MM.1S (cell line): ENCODE data around the gene DRAM1.
"Not testable (repeated sequence)": the region's sequence is repeated elsewhere in the genome, so short reads cannot be mapped to it uniquely, and the experiment has no call there.

Experiments used
- DNase-seq: peaks from one replicate; pipeline ENCODE4 v3.0.0-alpha.2; 2015
- H2AFZ ChIP-seq: fragments of 300-600 bp; sonication (generic); 2 replicates; pipeline ENCODE4 v1.6.0; 2016; ENCODE audit warnings: antibody characterized with exemption, low read length
- H3F3A ChIP-seq: fragments of 300-600 bp; sonication (generic); 2 replicates; pipeline ENCODE4 v1.6.1; 2016; ENCODE audit warnings: mild to moderate bottlenecking, antibody characterized with exemption, low read length, moderate library complexity, mixed read lengths; ENCODE audit not compliant: insufficient read depth
- H3K27ac ChIP-seq: fragments of 300-600 bp; sonication (generic); 2 replicates; pipeline ENCODE4 v1.5.1; 2016; ENCODE audit warnings: mild to moderate bottlenecking, low read length
- H3K27me3 ChIP-seq: fragments of 300-600 bp; sonication (generic); replicated peaks from 2 replicates; pipeline ENCODE4 v1.6.0; 2016; ENCODE audit warnings: low read length; ENCODE audit not compliant: insufficient read depth
- H3K36me3 ChIP-seq: fragments of 300-600 bp; sonication (generic); replicated peaks from 2 replicates; pipeline ENCODE4 v1.6.1; 2016; ENCODE audit warnings: mild to moderate bottlenecking, low read length, mixed read lengths; ENCODE audit not compliant: insufficient read depth
- H3K4me1 ChIP-seq: fragments of 300-600 bp; sonication (generic); 2 replicates; pipeline ENCODE4 v1.6.1; 2016; ENCODE audit warnings: low read length, mixed read lengths
- H3K4me2 ChIP-seq: fragments of 300-600 bp; sonication (generic); 2 replicates; pipeline ENCODE4 v1.6.0; 2016; ENCODE audit warnings: low read depth, low read length
- H3K4me3 ChIP-seq: fragments of 300-600 bp; sonication (generic); 2 replicates; pipeline ENCODE4 v1.5.1; 2016; ENCODE audit warnings: low read length, mixed read lengths
- H3K79me2 ChIP-seq: fragments of 300-600 bp; sonication (generic); 2 replicates; pipeline ENCODE4 v1.6.1; 2016; ENCODE audit warnings: mixed run types, low read length, mixed read lengths
- H3K9ac ChIP-seq: fragments of 300-600 bp; sonication (generic); 2 replicates; pipeline ENCODE4 v1.6.1; 2016; ENCODE audit warnings: low read length, mixed read lengths
- H3K9me2 ChIP-seq: fragments of 300-600 bp; sonication (generic); replicated peaks from 2 replicates; pipeline ENCODE4 v1.6.1; 2016; ENCODE audit warnings: mild to moderate bottlenecking, low read length, mixed read lengths; ENCODE audit not compliant: insufficient read depth
- H3K9me3 ChIP-seq: fragments of 300-600 bp; sonication (generic); replicated peaks from 2 replicates; pipeline ENCODE4 v1.6.1; 2016; ENCODE audit warnings: mild to moderate bottlenecking, low read length, mixed read lengths; ENCODE audit not compliant: insufficient read depth
- H4K20me1 ChIP-seq: fragments of 300-600 bp; sonication (generic); 2 replicates; pipeline ENCODE4 v1.6.1; 2016; ENCODE audit warnings: mild to moderate bottlenecking, low read length, moderate library complexity, mixed read lengths; ENCODE audit not compliant: insufficient read depth
- EZH2 ChIP-seq: fragments of 300-600 bp; sonication (generic); optimal IDR thresholded peaks from 2 replicates; pipeline ENCODE3; 2017; ENCODE audit warnings: low read depth, mild to moderate bottlenecking, antibody characterized with exemption, low read length, mixed read lengths
- EZH2phosphoT487 ChIP-seq: fragments of 300-600 bp; sonication (generic); IDR thresholded peaks from 2 replicates; pipeline ENCODE4 v1.6.1; 2018; ENCODE audit warnings: antibody characterized with exemption, low read length
- TF ChIP-seq, protein P1 (sequence below): fragments of 300-600 bp; sonication (generic); IDR thresholded peaks from 2 replicates; pipeline ENCODE4 v1.5.1; 2016; ENCODE audit warnings: antibody characterized with exemption, low read length, mixed read lengths

Gene DRAM1

DNA sequence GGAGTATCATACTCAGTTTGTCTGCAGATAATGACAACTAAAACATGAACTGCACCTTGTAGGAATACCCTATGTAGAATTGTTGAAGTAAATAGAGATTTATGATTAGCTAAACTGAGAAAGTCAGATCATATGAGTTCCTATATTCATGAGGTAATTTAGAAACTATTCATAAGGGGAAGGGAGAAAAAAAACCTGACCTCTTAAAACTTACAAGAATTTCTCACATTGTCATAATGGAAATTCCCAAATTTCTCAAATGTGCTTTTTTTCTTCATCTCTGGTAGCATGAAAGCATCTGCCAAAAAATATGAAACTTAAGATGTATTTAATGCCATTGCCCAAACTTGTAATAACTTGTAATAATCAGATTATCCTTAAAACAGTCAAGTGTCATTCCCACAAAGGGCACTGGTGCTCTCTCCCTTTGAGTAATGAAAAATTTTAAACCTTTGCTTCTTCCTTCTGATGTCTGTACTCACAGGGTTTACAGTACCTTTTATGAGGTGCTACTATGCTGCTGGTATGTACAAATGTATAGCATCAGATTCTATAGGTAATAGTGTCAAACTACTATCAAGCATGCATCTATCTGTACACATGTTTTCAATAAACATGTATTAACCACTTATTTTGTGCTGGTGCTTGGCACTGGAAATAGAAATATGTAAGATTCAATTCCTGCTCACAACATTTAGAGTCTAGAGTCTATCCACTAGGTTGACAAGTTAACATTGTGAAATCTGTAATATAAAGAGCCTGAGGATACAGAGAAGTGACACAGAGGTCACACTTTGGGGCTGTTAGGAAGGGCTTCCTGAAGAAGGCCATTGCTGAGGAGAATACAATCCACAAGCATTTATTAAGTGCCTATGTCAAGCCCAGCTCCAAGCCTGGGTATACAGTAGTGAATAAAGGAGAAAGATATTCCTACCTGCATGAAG, 17.4 kb upstream of the DRAM1 start:
- no peak overlapping the region for H3K9ac ChIP-seq
- no peak for DNase-seq
- no peaks in the 10 kb centered on the region for H3K79me2 ChIP-seq
- no peaks in the 10 kb centered on the region for H3K36me3 ChIP-seq
- H3K9me2 ChIP-seq: no peaks in the 10 kb centered on the region
- H3K27ac ChIP-seq: no peak overlapping the region
- H4K20me1 ChIP-seq: no peaks in the 10 kb centered on the region
- no peak overlapping the region for H2AFZ ChIP-seq
- no peaks in the 10 kb centered on the region for H3K27me3 ChIP-seq
- H3K4me1 ChIP-seq: no peaks in the 10 kb centered on the region
- H3K9me3 ChIP-seq: no peaks in the 10 kb centered on the region
- H3F3A ChIP-seq: no peaks in the 10 kb centered on the region
- no peak overlapping the region for H3K4me3 ChIP-seq
- H3K4me2 ChIP-seq: no peak overlapping the region
- TF ChIP-seq EZH2phosphoT487 (no peak), EZH2 (no peak)
- TF ChIP-seq, protein P1, sequence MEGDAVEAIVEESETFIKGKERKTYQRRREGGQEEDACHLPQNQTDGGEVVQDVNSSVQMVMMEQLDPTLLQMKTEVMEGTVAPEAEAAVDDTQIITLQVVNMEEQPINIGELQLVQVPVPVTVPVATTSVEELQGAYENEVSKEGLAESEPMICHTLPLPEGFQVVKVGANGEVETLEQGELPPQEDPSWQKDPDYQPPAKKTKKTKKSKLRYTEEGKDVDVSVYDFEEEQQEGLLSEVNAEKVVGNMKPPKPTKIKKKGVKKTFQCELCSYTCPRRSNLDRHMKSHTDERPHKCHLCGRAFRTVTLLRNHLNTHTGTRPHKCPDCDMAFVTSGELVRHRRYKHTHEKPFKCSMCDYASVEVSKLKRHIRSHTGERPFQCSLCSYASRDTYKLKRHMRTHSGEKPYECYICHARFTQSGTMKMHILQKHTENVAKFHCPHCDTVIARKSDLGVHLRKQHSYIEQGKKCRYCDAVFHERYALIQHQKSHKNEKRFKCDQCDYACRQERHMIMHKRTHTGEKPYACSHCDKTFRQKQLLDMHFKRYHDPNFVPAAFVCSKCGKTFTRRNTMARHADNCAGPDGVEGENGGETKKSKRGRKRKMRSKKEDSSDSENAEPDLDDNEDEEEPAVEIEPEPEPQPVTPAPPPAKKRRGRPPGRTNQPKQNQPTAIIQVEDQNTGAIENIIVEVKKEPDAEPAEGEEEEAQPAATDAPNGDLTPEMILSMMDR: no peak

DNA sequence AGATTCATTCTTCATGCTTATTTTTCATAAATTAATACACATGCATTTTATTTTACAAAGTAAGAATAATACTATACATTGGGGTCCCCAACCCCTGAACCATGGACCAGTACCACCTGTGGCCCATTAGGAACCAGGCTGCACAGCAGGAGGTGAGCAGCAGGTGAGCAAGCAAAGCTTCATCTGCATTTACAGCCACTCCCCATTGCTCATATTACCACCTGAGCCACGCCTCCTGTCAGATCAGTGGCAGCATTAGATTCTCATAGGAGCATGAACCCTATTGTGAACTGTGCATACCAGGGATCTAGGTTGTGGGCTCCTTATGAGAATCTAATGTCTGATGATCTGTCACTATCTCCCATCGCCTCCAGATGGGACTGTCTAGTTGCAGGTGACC, 15.7 kb upstream of the DRAM1 start:
- not testable (repeated sequence) for H3K9ac ChIP-seq, H3K9me2 ChIP-seq, H3K4me2 ChIP-seq, H3K79me2 ChIP-seq, H3K36me3 ChIP-seq, H3K27ac ChIP-seq, H3F3A ChIP-seq, H4K20me1 ChIP-seq, DNase-seq, H3K9me3 ChIP-seq, H3K4me1 ChIP-seq, H2AFZ ChIP-seq, H3K4me3 ChIP-seq, H3K27me3 ChIP-seq

DNA sequence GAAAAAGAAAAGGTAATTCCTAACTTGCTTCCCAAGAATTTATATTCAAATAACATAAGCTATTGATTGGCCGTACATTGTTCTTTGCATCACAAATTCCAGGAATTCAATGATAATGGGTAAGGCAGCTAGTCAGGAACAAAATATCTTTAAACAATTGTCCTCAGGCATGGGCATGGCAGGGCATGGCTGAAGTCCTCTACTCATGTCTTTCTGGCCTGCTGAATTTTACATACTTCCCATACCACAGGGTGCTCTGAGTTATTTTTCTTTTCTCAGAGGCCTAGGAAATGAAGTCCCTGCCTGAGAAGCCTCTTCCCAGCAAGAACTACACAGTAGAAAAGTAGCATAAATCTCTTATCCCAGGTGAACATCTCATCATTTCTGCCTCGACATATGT, 15.1 kb upstream of the DRAM1 start:
- Histone ChIP-seq H3K4me2 (no peak overlapping the region), H3F3A (no peaks in the 10 kb centered on the region), H4K20me1 (no peaks in the 10 kb centered on the region), H3K4me1 (no peaks in the 10 kb centered on the region), H3K27me3 (no peaks in the 10 kb centered on the region), H3K4me3 (no peak overlapping the region), H2AFZ (no peak overlapping the region), H3K9ac (no peak overlapping the region), H3K79me2 (no peaks in the 10 kb centered on the region), H3K9me3 (no peaks in the 10 kb centered on the region), H3K9me2 (no peaks in the 10 kb centered on the region), H3K36me3 (no peaks in the 10 kb centered on the region), H3K27ac (no peak overlapping the region)
- DNase-seq: no peak
- TF ChIP-seq EZH2: no peak
- TF ChIP-seq, protein P1: no peak
- no peak for TF ChIP-seq EZH2phosphoT487

DNA sequence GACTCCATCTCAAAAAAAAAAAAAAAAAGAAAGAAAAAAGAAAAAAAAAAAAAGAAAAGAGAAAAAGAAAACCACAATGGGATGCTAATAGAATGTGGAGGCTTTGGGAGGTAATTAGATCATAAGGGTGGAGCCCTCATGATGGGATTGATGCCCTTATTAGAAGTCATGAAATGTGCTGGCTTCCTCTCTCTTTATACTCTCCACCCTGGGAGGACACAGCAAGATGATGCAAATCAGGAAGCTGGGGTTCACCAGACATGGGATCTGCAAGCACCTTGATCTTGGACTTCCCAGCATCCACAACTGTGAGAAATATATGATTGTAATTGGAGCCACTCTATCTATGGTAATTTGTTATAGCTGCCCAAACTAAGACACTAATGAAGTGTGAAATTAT, 13.4 kb upstream of the DRAM1 start:
- Histone ChIP-seq H3K9ac (no peak overlapping the region), H3K79me2 (no peaks in the 10 kb centered on the region), H3K27me3 (no peaks in the 10 kb centered on the region), H3K9me2 (no peaks in the 10 kb centered on the region), H3K4me3 (no peak overlapping the region), H3K9me3 (no peaks in the 10 kb centered on the region), H3K4me1 (no peaks in the 10 kb centered on the region), H4K20me1 (no peaks in the 10 kb centered on the region), H2AFZ (no peak overlapping the region), H3K27ac (no peak overlapping the region), H3K36me3 (no peaks in the 10 kb centered on the region), H3F3A (no peaks in the 10 kb centered on the region), H3K4me2 (no peak overlapping the region)
- TF ChIP-seq EZH2 (no peak), EZH2phosphoT487 (no peak)
- TF ChIP-seq, protein P1: no peak
- no peak for DNase-seq
